ENCODE data around the gene ZNF90. TPM values are rescaled to one million over a fixed set of nuclear protein-coding genes. Genes with fewer than 3 reads are reported as not detected.
"Not testable (repeated sequence)": the region's sequence is repeated elsewhere in the genome, so short reads cannot be mapped to it uniquely, and the experiment has no call there.

Gene ZNF90
- total and polyA plus RNA-seq, 2 donors (not counting 1 experiment from before 2014, with no cell fraction given), result 9.7 to 15.8 TPM

GRCh38 chr19:20124879-20125278, 47.1 kb downstream of the ZNF90 start:
- no peaks in the 10 kb centered on the region for H3K27me3 ChIP-seq (replicated peaks in 1 of 4; ENCODE audit: control extremely low read depth in 1 of 4, control insufficient read depth in 3 of 4, insufficient read depth in 4 of 4, low read length in 3 of 4)
- Mint-ChIP-seq H3K4me3 (no peak overlapping the region), H3K27me3 (no peaks in the 10 kb centered on the region), H3K27ac (no peak overlapping the region), H3K9me3 (ENCODE audit: insufficient read depth) (peaks cover 20% of the 10 kb centered on the region), H3K4me1 (no peaks in the 10 kb centered on the region)
- no peak overlapping the region for H3K4me2 ChIP-seq (replicated peaks; ENCODE audit: low read depth, low read length, poor library complexity, severe bottlenecking)
- TF ChIP-seq CTCF (IDR thresholded peaks at IDR 0.05) (no peak), EZH2 (IDR thresholded peaks at IDR 0.05; ENCODE audit: borderline replicate concordance, insufficient read depth, low read depth, low read length, poor library complexity, severe bottlenecking) (no peak)
- peaks cover 0 to 4% of the 10 kb centered on the region in 2 experiments for H3K36me3 ChIP-seq (replicated peaks in 1 of 2; ENCODE audit: control extremely low read depth in 1 of 2, control insufficient read depth in 1 of 2, extremely low read depth in 1 of 2, insufficient read depth in 2 of 2, low read length in 1 of 2)
- ChIA-PET POLR2A (no interaction called here), CTCF (interaction anchor here (0.8 kb wide), 1 partner anchor 24 kb away, joined by 3 read pairs; no protein-coding TSS in a partner anchor)
- WGBS (ENCODE audit: insufficient coverage), result 97% methylated on average over 23 of the region's 23 CpGs
- peaks cover 6 to 64% (median 42%) of the 10 kb centered on the region in 3 donors for H3K9me3 ChIP-seq (ENCODE audit: control extremely low read depth in 1 of 3, control insufficient read depth in 2 of 3, insufficient read depth in 1 of 3, low read length in 2 of 3)
- no peaks in the 10 kb centered on the region for H4K20me1 ChIP-seq (ENCODE audit: control insufficient read depth, insufficient read depth, low read length, poor library complexity, severe bottlenecking)
- no peak overlapping the region for H2AFZ ChIP-seq (ENCODE audit: insufficient read depth, low read depth, low read length, poor library complexity, severe bottlenecking)
- intact Hi-C loops (cut with micrococcal nuclease), result no loop called here
- no peaks in the 10 kb centered on the region for H3K4me1 ChIP-seq (ENCODE audit: control insufficient read depth in 2 of 2, insufficient read depth in 2 of 2, low read length in 2 of 2)
- H3K27ac ChIP-seq (ENCODE audit: low read length in 2 of 2), result no peak overlapping the region
- ATAC-seq (ENCODE audit: low read depth) (no peak), DNase-seq (no peak)
- no peaks in the 10 kb centered on the region for H3K79me2 ChIP-seq (ENCODE audit: control insufficient read depth, insufficient read depth, low read length)
- H3K4me3 ChIP-seq (ENCODE audit: control extremely low read depth in 1 of 5, extremely low read depth in 1 of 5, insufficient read depth in 1 of 5, low read depth in 2 of 5, low read length in 4 of 5), result no peak overlapping the region
- H3K9ac ChIP-seq (ENCODE audit: low read length), result no peak overlapping the region

- H3K9me3 ChIP-seq (ENCODE audit: control extremely low read depth in 1 of 3, control insufficient read depth in 2 of 3, insufficient read depth in 1 of 3, low read length in 2 of 3), result peaks cover 1 to 32% (median 14%) of the 10 kb centered on the region in 3 donors
- H3K27ac ChIP-seq (ENCODE audit: low read length in 2 of 2); ATAC-seq (ENCODE audit: low read depth); H3K4me1 ChIP-seq (ENCODE audit: control insufficient read depth in 2 of 2, insufficient read depth in 2 of 2, low read length in 2 of 2); H3K4me3 Mint-ChIP-seq; H3K9me3 Mint-ChIP-seq (ENCODE audit: insufficient read depth); H3K27me3 ChIP-seq (replicated peaks in 1 of 4; ENCODE audit: control extremely low read depth in 1 of 4, control insufficient read depth in 3 of 4, insufficient read depth in 4 of 4, low read length in 3 of 4); H3K4me3 ChIP-seq (ENCODE audit: control extremely low read depth in 1 of 5, extremely low read depth in 1 of 5, insufficient read depth in 1 of 5, low read depth in 2 of 5, low read length in 4 of 5); CTCF ChIA-PET; H3K79me2 ChIP-seq (ENCODE audit: control insufficient read depth, insufficient read depth, low read length); H4K20me1 ChIP-seq (ENCODE audit: control insufficient read depth, insufficient read depth, low read length, poor library complexity, severe bottlenecking); H3K4me2 ChIP-seq (replicated peaks; ENCODE audit: low read depth, low read length, poor library complexity, severe bottlenecking); intact Hi-C loops (cut with micrococcal nuclease); H2AFZ ChIP-seq (ENCODE audit: insufficient read depth, low read depth, low read length, poor library complexity, severe bottlenecking); H3K27me3 Mint-ChIP-seq; DNase-seq; H3K27ac Mint-ChIP-seq; H3K36me3 ChIP-seq (replicated peaks in 1 of 2; ENCODE audit: control extremely low read depth in 1 of 2, control insufficient read depth in 1 of 2, extremely low read depth in 1 of 2, insufficient read depth in 2 of 2, low read length in 1 of 2); H3K9ac ChIP-seq (ENCODE audit: low read length); H3K4me1 Mint-ChIP-seq: not testable (repeated sequence)
- POLR2A ChIA-PET, result interaction anchor here (0.7 kb wide), 1 partner anchor 41 kb away, joined by 5 read pairs; no protein-coding TSS in a partner anchor
- no CpG with 5 or more reads among the region's 2 CpGs for WGBS (ENCODE audit: insufficient coverage)
Observed at GRCh38 chr19:20132933-20133332, 55.1 kb downstream of the ZNF90 start.

GRCh38 chr19:20137714-20138113, 59.9 kb downstream of the ZNF90 start:
- H3K4me1 ChIP-seq (ENCODE audit: control insufficient read depth in 2 of 2, insufficient read depth in 2 of 2, low read length in 2 of 2); CTCF ChIA-PET; H3K27me3 Mint-ChIP-seq; H3K9ac ChIP-seq (ENCODE audit: low read length); H4K20me1 ChIP-seq (ENCODE audit: control insufficient read depth, insufficient read depth, low read length, poor library complexity, severe bottlenecking); H3K4me2 ChIP-seq (replicated peaks; ENCODE audit: low read depth, low read length, poor library complexity, severe bottlenecking); H3K4me3 Mint-ChIP-seq; POLR2A ChIA-PET; H3K79me2 ChIP-seq (ENCODE audit: control insufficient read depth, insufficient read depth, low read length); H3K4me1 Mint-ChIP-seq; H3K36me3 ChIP-seq (replicated peaks in 1 of 2; ENCODE audit: control extremely low read depth in 1 of 2, control insufficient read depth in 1 of 2, extremely low read depth in 1 of 2, insufficient read depth in 2 of 2, low read length in 1 of 2); H3K9me3 Mint-ChIP-seq (ENCODE audit: insufficient read depth); H3K27ac Mint-ChIP-seq; intact Hi-C loops (cut with micrococcal nuclease); H3K4me3 ChIP-seq (ENCODE audit: control extremely low read depth in 1 of 5, extremely low read depth in 1 of 5, insufficient read depth in 1 of 5, low read depth in 2 of 5, low read length in 4 of 5); H3K27me3 ChIP-seq (replicated peaks in 1 of 4; ENCODE audit: control extremely low read depth in 1 of 4, control insufficient read depth in 3 of 4, insufficient read depth in 4 of 4, low read length in 3 of 4); ATAC-seq (ENCODE audit: low read depth); H3K27ac ChIP-seq (ENCODE audit: low read length in 2 of 2); H2AFZ ChIP-seq (ENCODE audit: insufficient read depth, low read depth, low read length, poor library complexity, severe bottlenecking); DNase-seq: not testable (repeated sequence)
- H3K9me3 ChIP-seq (ENCODE audit: control extremely low read depth in 1 of 3, control insufficient read depth in 2 of 3, insufficient read depth in 1 of 3, low read length in 2 of 3), result peaks cover 1 to 38% (median 5%) of the 10 kb centered on the region in 3 donors
- 97% methylated on average over 14 of the region's 29 CpGs for WGBS (ENCODE audit: insufficient coverage)

Measured in B cell (primary cell).